SK-N-MC (cell line): ENCODE measurements around the gene PID1.

ENCODE experiments used
- EZH2 ChIP-seq: fragments of 200-600 bp; sonication (generic); IDR thresholded peaks from one replicate; pipeline ENCODE4 v1.6.1; 2017; ENCODE audit warnings: antibody characterized with exemption
- FOXP2 ChIP-seq: optimal IDR thresholded peaks from 2 replicates; pipeline ENCODE3; 2011; ENCODE audit warnings: mild to moderate bottlenecking, moderate library complexity; ENCODE audit not compliant: insufficient read depth; ENCODE audit errors: extremely low read length, control extremely low read depth
- POLR2AphosphoS5 ChIP-seq: IDR thresholded peaks from 2 replicates; pipeline ENCODE4 v1.6.1; 2012; ENCODE audit warnings: mild to moderate bottlenecking, low read depth, low read length, borderline replicate concordance

GRCh38 chr2:229279516-229279915, 8.4 kb upstream of the PID1 start:
- TF ChIP-seq EZH2 (no peak), POLR2AphosphoS5 (no peak), FOXP2 (no peak)
